GM19395 (cell line): ENCODE results near the gene PFKFB2.

Source experiments
- ATAC-seq: cut with Tn5 transposase; IDR thresholded peaks from one replicate; pipeline ENCODE4 v1.9.1; 2021; ENCODE audit warnings: mild to moderate bottlenecking, moderate library complexity; ENCODE audit not compliant: unreplicated experiment

Gene PFKFB2

GRCh38 chr1:207088161-207088560 is 35.1 kb downstream of the PFKFB2 start:
- ATAC-seq, result no peak

GRCh38 chr1:207088701-207089626 is 35.9 kb downstream of the PFKFB2 start, which contains the start of gene C4BPB:
TSS of gene C4BPB (plus strand) at chr1:207088860. CDS start at chr1:207089532, 672 bp downstream.
- no peak for ATAC-seq

GRCh38 chr1:207089627-207090355 is 36.7 kb downstream of the PFKFB2 start:
- ATAC-seq, result no peak

- no peak for ATAC-seq
These were observed 38.3 kb downstream of the PFKFB2 start for GRCh38 chr1:207091200-207091908.

GRCh38 chr1:207093944-207094343 is 40.9 kb downstream of the PFKFB2 start:
- no peak for ATAC-seq

GRCh38 chr1:207097871-207098324 is 44.8 kb downstream of the PFKFB2 start:
- peak; percentile 96 for ATAC-seq

- ATAC-seq, result no peak
These were observed 48.6 kb downstream of the PFKFB2 start for GRCh38 chr1:207101720-207102119.

- no peak for ATAC-seq
These were observed 49.1 kb downstream of the PFKFB2 start for GRCh38 chr1:207102146-207102545.

GRCh38 chr1:207102659-207103058 is 49.6 kb downstream of the PFKFB2 start:
- ATAC-seq, result no peak

- ATAC-seq, result no peak
These were observed 50.9 kb downstream of the PFKFB2 start, which contains the start of gene C4BPA for GRCh38 chr1:207103892-207104373. TSS of gene C4BPA (plus strand) at chr1:207104233. CDS start at chr1:207113026, 8,793 bp downstream.

GRCh38 chr1:207109004-207109403 is 55.9 kb downstream of the PFKFB2 start:
- no peak for ATAC-seq

GRCh38 chr1:207112616-207113296 is 59.7 kb downstream of the PFKFB2 start:
- no peak for ATAC-seq

GRCh38 chr1:207115269-207115668 is 62.2 kb downstream of the PFKFB2 start:
- no peak for ATAC-seq

- ATAC-seq, result no peak
These were observed 71.3 kb downstream of the PFKFB2 start for GRCh38 chr1:207124389-207124788.

GRCh38 chr1:207128336-207128921 is 75.4 kb downstream of the PFKFB2 start:
- ATAC-seq, result no peak

GRCh38 chr1:207129053-207129452 is 76.0 kb downstream of the PFKFB2 start:
- no peak for ATAC-seq
